ENCODE measurements around the gene FGF8. TPM values are rescaled to one million over a fixed set of nuclear protein-coding genes. Genes with fewer than 3 reads are reported as not detected.

FGF8 gene
- total and polyA plus RNA-seq, 10 of the 15 experiments (the other 5 are each of a cell fraction or from before 2014, with no cell fraction given), result 0.08 to 0.43 (median 0.17) TPM; not detected in 7

DNA sequence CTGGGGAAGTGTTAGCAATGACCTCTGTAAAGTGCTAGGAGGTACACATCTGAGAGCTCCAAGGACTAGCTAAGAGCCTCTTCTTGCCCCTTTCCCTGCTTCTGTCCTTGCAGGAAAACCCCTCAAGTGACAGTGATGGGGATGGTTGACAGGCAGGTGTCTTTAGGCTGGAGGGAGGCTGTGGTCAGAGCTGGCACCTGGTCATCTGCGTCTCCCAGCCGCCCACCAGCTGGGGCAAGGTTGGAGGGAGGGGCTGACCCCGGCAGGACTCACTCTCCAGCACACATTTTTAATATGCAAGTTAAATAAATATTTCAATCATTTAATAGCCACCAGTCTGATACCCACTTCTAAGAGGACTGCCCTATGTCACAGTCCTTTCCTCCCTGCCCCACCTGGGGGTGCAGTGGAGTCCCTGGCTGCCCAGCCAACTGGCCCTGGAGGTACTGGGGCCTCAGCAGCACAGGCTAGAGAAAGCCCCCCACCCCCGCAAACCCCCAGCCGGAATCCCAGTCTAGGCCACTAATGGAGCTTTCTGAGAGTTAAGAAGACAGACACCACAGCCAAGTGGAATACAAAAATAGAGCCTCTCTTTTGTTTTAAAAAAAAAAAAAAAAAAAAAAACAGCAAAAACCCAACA lies 6.3 kb downstream of the FGF8 start:
- BruUV-seq (replicated peaks), result no TSS peak
- FAIRE-seq, result no peak
- no peak overlapping the region for H3K9ac ChIP-seq (ENCODE audit: control insufficient read depth, insufficient read depth, low read length)
- CTCF ChIA-PET, result interaction anchor here (0.5 to 1.4 kb wide), 6 partner anchors 9 to 182 kb away, joined by 3 to 6 read pairs (median 3); partner anchors contain the start of genes DPCD, NPM3 and POLL
- H3K4me1 ChIP-seq (ENCODE audit: control insufficient read depth, insufficient read depth, low read length), result no peaks in the 10 kb centered on the region
- no peak for TF ChIP-seq CBX5 (IDR thresholded peaks at IDR 0.05; ENCODE audit: low read depth)
- TF ChIP-seq BRCA1 (IDR thresholded peaks at IDR 0.05; ENCODE audit: low read depth, low read length), result no peak
- TF ChIP-seq, protein P1, sequence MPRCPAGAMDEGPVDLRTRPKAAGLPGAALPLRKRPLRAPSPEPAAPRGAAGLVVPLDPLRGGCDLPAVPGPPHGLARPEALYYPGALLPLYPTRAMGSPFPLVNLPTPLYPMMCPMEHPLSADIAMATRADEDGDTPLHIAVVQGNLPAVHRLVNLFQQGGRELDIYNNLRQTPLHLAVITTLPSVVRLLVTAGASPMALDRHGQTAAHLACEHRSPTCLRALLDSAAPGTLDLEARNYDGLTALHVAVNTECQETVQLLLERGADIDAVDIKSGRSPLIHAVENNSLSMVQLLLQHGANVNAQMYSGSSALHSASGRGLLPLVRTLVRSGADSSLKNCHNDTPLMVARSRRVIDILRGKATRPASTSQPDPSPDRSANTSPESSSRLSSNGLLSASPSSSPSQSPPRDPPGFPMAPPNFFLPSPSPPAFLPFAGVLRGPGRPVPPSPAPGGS (IDR thresholded peaks at IDR 0.05; ENCODE audit: borderline replicate concordance, insufficient read depth, low read depth, low read length, poor library complexity, severe bottlenecking), result no peak
- no peak for TF ChIP-seq FOS (IDR thresholded peaks at IDR 0.05; ENCODE audit: borderline replicate concordance, extremely low read depth, insufficient read length)
- TF ChIP-seq, protein P2, sequence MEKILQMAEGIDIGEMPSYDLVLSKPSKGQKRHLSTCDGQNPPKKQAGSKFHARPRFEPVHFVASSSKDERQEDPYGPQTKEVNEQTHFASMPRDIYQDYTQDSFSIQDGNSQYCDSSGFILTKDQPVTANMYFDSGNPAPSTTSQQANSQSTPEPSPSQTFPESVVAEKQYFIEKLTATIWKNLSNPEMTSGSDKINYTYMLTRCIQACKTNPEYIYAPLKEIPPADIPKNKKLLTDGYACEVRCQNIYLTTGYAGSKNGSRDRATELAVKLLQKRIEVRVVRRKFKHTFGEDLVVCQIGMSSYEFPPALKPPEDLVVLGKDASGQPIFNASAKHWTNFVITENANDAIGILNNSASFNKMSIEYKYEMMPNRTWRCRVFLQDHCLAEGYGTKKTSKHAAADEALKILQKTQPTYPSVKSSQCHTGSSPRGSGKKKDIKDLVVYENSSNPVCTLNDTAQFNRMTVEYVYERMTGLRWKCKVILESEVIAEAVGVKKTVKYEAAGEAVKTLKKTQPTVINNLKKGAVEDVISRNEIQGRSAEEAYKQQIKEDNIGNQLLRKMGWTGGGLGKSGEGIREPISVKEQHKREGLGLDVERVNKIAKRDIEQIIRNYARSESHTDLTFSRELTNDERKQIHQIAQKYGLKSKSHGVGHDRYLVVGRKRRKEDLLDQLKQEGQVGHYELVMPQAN (conservative IDR thresholded peaks at IDR 0.05), result no peak
- TF ChIP-seq, protein P3, sequence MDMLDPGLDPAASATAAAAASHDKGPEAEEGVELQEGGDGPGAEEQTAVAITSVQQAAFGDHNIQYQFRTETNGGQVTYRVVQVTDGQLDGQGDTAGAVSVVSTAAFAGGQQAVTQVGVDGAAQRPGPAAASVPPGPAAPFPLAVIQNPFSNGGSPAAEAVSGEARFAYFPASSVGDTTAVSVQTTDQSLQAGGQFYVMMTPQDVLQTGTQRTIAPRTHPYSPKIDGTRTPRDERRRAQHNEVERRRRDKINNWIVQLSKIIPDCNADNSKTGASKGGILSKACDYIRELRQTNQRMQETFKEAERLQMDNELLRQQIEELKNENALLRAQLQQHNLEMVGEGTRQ (IDR thresholded peaks at IDR 0.05; ENCODE audit: borderline replicate concordance, low read depth, low read length), result no peak
- no peak for TF ChIP-seq FOXK2 (IDR thresholded peaks at IDR 0.05)
- no peak for TF ChIP-seq YY1 (IDR thresholded peaks at IDR 0.05; ENCODE audit: low read depth, low read length)
- TF ChIP-seq MEF2B (IDR thresholded peaks at IDR 0.05; ENCODE audit: partially characterized antibody, poor library complexity, severe bottlenecking), result no peak
- no peak for TF ChIP-seq SMARCA5 (IDR thresholded peaks at IDR 0.05)
- no peak overlapping the region for H3K27ac ChIP-seq (ENCODE audit: control insufficient read depth, insufficient read depth)
- H3K9me3 ChIP-seq (replicated peaks; ENCODE audit: control insufficient read depth, insufficient read depth, low read length), result no peaks in the 10 kb centered on the region
- no peak overlapping the region for H3K4me2 ChIP-seq (ENCODE audit: control insufficient read depth, insufficient read depth)
- SMC1A ChIA-PET (ENCODE audit: uncharacterized antibody, unreplicated experiment), result interaction anchor here (0.7 kb wide), 1 partner anchor 200 kb away, joined by 3 read pairs; no protein-coding TSS in a partner anchor
- no peaks in the 10 kb centered on the region for H3K79me2 ChIP-seq (ENCODE audit: control insufficient read depth, insufficient read depth, low read length)
- peaks cover 7 to 11% of the 10 kb centered on the region in 2 experiments; a peak in 3 of 4 replicates for H3K27me3 ChIP-seq (replicated peaks in 1 of 2; ENCODE audit: control insufficient read depth in 2 of 2, insufficient read depth in 2 of 2, low read length in 1 of 2)
- in situ Hi-C loops (cut with MboI), result no loop called here
- no peaks in the 10 kb centered on the region for H4K20me1 ChIP-seq (ENCODE audit: control insufficient read depth, insufficient read depth)
- RAD21 ChIA-PET (ENCODE audit: unreplicated experiment), result interaction anchor here (0.6 to 1.5 kb wide), 3 partner anchors 65 to 167 kb away, joined by 3 to 4 read pairs (median 3); no protein-coding TSS in a partner anchor
- no peak overlapping the region for H2AFZ ChIP-seq (ENCODE audit: control insufficient read depth, low read depth, low read length)
- intact Hi-C loops (cut with micrococcal nuclease; ENCODE audit: unreplicated experiment), result no loop called here
- H3K4me3 ChIP-seq, result no peak overlapping the region
- POLR2A ChIA-PET, result interaction anchor here (0.5 to 0.6 kb wide), 4 partner anchors 81 to 385 kb away, joined by 4 to 9 read pairs (median 4); no protein-coding TSS in a partner anchor
- no peaks in the 10 kb centered on the region for H3K36me3 ChIP-seq (ENCODE audit: control insufficient read depth in 2 of 2, insufficient read depth in 2 of 2, low read length in 1 of 2)
- 53% methylated on average over 5 of the region's 5 CpGs for WGBS (ENCODE audit: insufficient coverage, insufficient replicate concordance, low lambda C conversion rate, missing lambda C conversion rate)
- ATAC-seq, result no peak
- no peak for DNase-seq (ENCODE audit: low read depth, low spot score)
